Heart left ventricle (tissue), 16 donors: ENCODE results near the gene KATNA1. TPM values are rescaled to one million over a fixed set of nuclear protein-coding genes. Genes with fewer than 3 reads are reported as not detected.

Experiments used
- ATAC-seq, 4 donors: fragments of 200-7000 bp; cut with Tn5 transposase; one replicate each; pipeline ENCODE4 v1.9.1; 2020 to 2022; ENCODE audit warnings: moderate library complexity in 4 of 4, mild to moderate bottlenecking in 3 of 4, moderate number of reproducible peaks in 1 of 4
- DNase-seq, 5 donors: peaks; one replicate each; pipeline ENCODE4 v3.0.0-alpha.2; 2020
- H3K27ac ChIP-seq, 12 donors: fragments of 200-600 bp; sonication (generic) in 4 of 12; one replicate each; pipeline versions ENCODE4 v1.5.0 to v1.8.0; 2016 to 2022; ENCODE audit warnings: mild to moderate bottlenecking in 2 of 12
- H3K27me3 ChIP-seq, 9 donors: fragments of 200-600 bp; sonication (generic) in 2 of 9; one replicate each; pipeline versions ENCODE4 v1.5.1 to v1.8.0; 2016 to 2022; ENCODE audit warnings: mild to moderate bottlenecking in 3 of 9
- H3K36me3 ChIP-seq, 9 donors: fragments of 200-600 bp; sonication (generic) in 2 of 9; one replicate each; pipeline versions ENCODE4 v1.5.0 to v1.8.0; 2018 to 2022; ENCODE audit warnings: mild to moderate bottlenecking in 2 of 9
- H3K4me1 ChIP-seq, 12 donors: fragments of 200-600 bp; sonication (generic) in 4 of 12; one replicate each; pipeline versions ENCODE4 v1.5.0 to v1.8.0; 2016 to 2022; ENCODE audit warnings: mild to moderate bottlenecking in 3 of 12
- H3K4me3 ChIP-seq, 12 donors: fragments of 200-600 bp; sonication (generic) in 4 of 12; one replicate each; pipeline versions ENCODE4 v1.5.0 to v1.8.0; 2017 to 2022; ENCODE audit warnings: mild to moderate bottlenecking in 9 of 12, moderate library complexity in 4 of 12
- H3K9me3 ChIP-seq, 12 donors: fragments of 200-600 bp; sonication (generic) in 4 of 12; one replicate each; pipeline versions ENCODE4 v1.5.0 to v1.8.0; 2016 to 2022; ENCODE audit warnings: mild to moderate bottlenecking in 1 of 12
- POLR2A ChIP-seq, 2 donors: fragments of 450-650 bp; IDR thresholded peaks; one replicate each; pipeline ENCODE4 v1.6.1; 2017; ENCODE audit warnings: antibody characterized with exemption in 2 of 2, mild to moderate bottlenecking in 2 of 2, moderate library complexity in 2 of 2
- WGBS, 4 donors: extraction: QIAGEN DNeasy Blood & Tissue Kit in 2 of 4; methylation state at CpG; one replicate each; pipeline versions ENCODE4 v1.1.5 to v1.1.7; 2013 to 2018; 5-methylcytosine and 5-hydroxymethylcytosine counted together
- intact Hi-C, 10 donors: fragments of 100-400 bp; cut with DNase I; formaldehyde crosslinking; loops; one replicate each; pipeline versions ENCODE4 v1.11.1 to v1.14.2; 2022
- long read RNA-seq, 3 donors: library from polyadenylated mRNA; unstranded; transcript quantifications; one replicate each; pipeline ENCODE4 v2.0.0, GENCODE V29; 2020 to 2021
- polyA plus RNA-seq, 2 donors: library from polyadenylated mRNA; stranded (reverse); fragments of 200-250 nt; gene quantifications; one replicate each; pipeline ENCODE4 v1.2.3, GENCODE V29; 2013
- total RNA-seq, 9 donors: library from RNA; depleted of rRNA in 2 of 9; stranded (reverse); fragments of >200 nt in 2 of 9; fragmentation: NEBNext Ultra II Directional in 3 of 9; extraction: Animal tissue kit (Norgen Biotek cat#: 25700) in 3 of 9; gene quantifications; one replicate each; pipeline versions ENCODE4 v1.1.0 to v1.2.4, GENCODE V29; 2016 to 2023
- TF ChIP-seq, protein P1 (sequence below), 12 donors: fragments of 200-600 bp; sonication (generic) in 4 of 12; IDR thresholded peaks; one replicate each; pipeline versions ENCODE4 v1.5.0 to v1.8.0; 2018 to 2022; ENCODE audit warnings: antibody characterized with exemption in 12 of 12, mild to moderate bottlenecking in 5 of 12
- donor health status: ischemic (EF 13 %, LVEDD 7.1; RV severe dilation, severe dysfunction).
- donor health status: healthy with polysubstance abuse.
- donor health status: DM: no; HTN: yes; CAD: no.
- donor health status: DM: no; HTN: no; CAD: no.
- donor health status: ischemic (EF 25% LVEDD 6.9; RV normal size, moderate dysfunction).
- donor health status: ischemic (EF 25% LVEDD 5.7; RV mildly dilated, moderate dysfunction).
- donor health status: healthy.
- donor health status: DM: yes; HTN: yes; CAD: no.
- donor health status: ischemic (EF 35%, LVEDD 5.7; RV mildly dilated, moderate dysfunction).
- donor health status: nonischemic (EF 11% LVEDD 7.7; RV severe dilation, severe dysfunction).
- donor health status: DM: yes; HTN: yes; CAD: no.
- donor health status: PGD.
- donor health status: ischemic (EF 29% LVEDD 5.4; RV normal size, mild dysfunction).
- donor health status: nonischemic (EF 23%, LVEDD 6.1; RV moderate dilation, normal function).

KATNA1 gene
- total RNA-seq (10 to 100 TPM in 7 of 9 donors, 1 to 10 TPM in 2; 9.6 to 19.3 (median 12.6) TPM), polyA plus RNA-seq (10 to 100 TPM in 1 of 2 donors, 1 to 10 TPM in 1; 5.6 to 14.7 TPM)
- long read RNA-seq, donor 1, transcript KATNA1-203 (11 exons, 1,984 nt): major isoform, 36 of 41 reads
- long read RNA-seq, donor 1, partial matches to known transcripts: 2 of 41 reads
- long read RNA-seq, donor 1, other reads (novel, unspliced or antisense): 3 of 41 reads
- long read RNA-seq, donor 2, transcript KATNA1-203 (11 exons, 1,984 nt): major isoform, 61 of 74 reads
- long read RNA-seq, donor 2, partial matches to known transcripts: 3 of 74 reads
- long read RNA-seq, donor 2, other reads (novel, unspliced or antisense): 10 of 74 reads
- long read RNA-seq, donor 3, transcript KATNA1-203 (11 exons, 1,984 nt): major isoform, 16 of 20 reads
- long read RNA-seq, donor 3, partial matches to known transcripts: 1 of 20 reads
- long read RNA-seq, donor 3, other reads (novel, unspliced or antisense): 3 of 20 reads

- ATAC-seq (peak; percentile 90 to 98 (median 98)), DNase-seq (peak; percentile 85 to 95 (median 91))
- Histone ChIP-seq H3K27ac (peak within 1 kb of the TSS; percentile 20 to 90 (median 84)), H3K4me1 (peaks cover 0 to 34% (median 16%) of the 10 kb centered on the region in 12 donors), H3K9me3 (no peaks in the 10 kb centered on the region), H3K36me3 (no peaks in the 10 kb centered on the region), H3K4me3 (peak within 1 kb of the TSS; percentile 71 to 97 (median 83)), H3K27me3 (no peaks in the 10 kb centered on the region)
- WGBS, 4 donors: 1% methylated on average over 27 to 69 of the region's 69 CpGs
- TF ChIP-seq POLR2A (IDR thresholded peaks at IDR 0.05): peak in 1 of 2 donors; percentile 82
- TF ChIP-seq, protein P1, sequence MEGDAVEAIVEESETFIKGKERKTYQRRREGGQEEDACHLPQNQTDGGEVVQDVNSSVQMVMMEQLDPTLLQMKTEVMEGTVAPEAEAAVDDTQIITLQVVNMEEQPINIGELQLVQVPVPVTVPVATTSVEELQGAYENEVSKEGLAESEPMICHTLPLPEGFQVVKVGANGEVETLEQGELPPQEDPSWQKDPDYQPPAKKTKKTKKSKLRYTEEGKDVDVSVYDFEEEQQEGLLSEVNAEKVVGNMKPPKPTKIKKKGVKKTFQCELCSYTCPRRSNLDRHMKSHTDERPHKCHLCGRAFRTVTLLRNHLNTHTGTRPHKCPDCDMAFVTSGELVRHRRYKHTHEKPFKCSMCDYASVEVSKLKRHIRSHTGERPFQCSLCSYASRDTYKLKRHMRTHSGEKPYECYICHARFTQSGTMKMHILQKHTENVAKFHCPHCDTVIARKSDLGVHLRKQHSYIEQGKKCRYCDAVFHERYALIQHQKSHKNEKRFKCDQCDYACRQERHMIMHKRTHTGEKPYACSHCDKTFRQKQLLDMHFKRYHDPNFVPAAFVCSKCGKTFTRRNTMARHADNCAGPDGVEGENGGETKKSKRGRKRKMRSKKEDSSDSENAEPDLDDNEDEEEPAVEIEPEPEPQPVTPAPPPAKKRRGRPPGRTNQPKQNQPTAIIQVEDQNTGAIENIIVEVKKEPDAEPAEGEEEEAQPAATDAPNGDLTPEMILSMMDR (IDR thresholded peaks at IDR 0.05): peak in 4 of 12 donors; percentile 0 to 15 (median 8)
- intact Hi-C loops: loop anchor here in 2 of 10 donors (5.0 to 10.0 kb wide), 3 partner anchors 69 to 84 kb away; partner anchors contain the start of genes GINM1 (in 2 of the 2) and LATS1 (in 1 of the 2)
Observed at GRCh38 chr6:149648148-149649145, at the start of gene KATNA1. Gene KATNA1, minus strand, starts transcription at chr6:149648714. Its CDS starts 10,167 bp downstream, at chr6:149638547.

DNA sequence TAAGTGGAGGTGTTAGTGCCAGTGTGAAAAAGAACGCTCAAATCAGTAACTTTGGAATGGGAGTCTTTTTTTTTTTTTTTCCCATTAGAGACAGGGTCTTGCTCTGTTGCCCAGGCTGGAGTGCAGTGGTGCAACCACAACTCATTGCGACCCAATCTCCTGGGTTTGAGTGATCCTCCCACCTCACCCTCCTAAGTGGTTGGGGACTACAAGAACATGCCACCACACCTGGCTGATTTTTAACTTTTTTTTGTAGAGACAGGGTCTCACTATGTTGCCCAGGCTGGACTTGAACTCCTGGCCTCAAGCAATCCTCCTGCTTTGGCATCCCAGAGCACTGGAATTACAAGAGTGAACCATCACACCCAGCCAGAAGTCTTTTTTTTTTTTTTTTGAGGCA is 49.7 kb upstream of the KATNA1 start:
- no peak overlapping the region for H3K27ac ChIP-seq
- H3K4me3 ChIP-seq: no peak overlapping the region
- no peak for TF ChIP-seq POLR2A (IDR thresholded peaks at IDR 0.05)
- TF ChIP-seq, protein P1 (IDR thresholded peaks at IDR 0.05): no peak
- peaks cover 0 to 74% (median 58%) of the 10 kb centered on the region in 9 donors for H3K36me3 ChIP-seq
- no peak for ATAC-seq
- H3K4me1 ChIP-seq: peaks cover 0 to 24% (median 11%) of the 10 kb centered on the region in 12 donors
- DNase-seq: no peak
- intact Hi-C loops: no loop called here
- 96 to 98% (median 97%) methylated on average over 2 of the region's 2 CpGs for WGBS, 4 donors
- no peaks in the 10 kb centered on the region for H3K9me3 ChIP-seq
- no peaks in the 10 kb centered on the region for H3K27me3 ChIP-seq

GRCh38 chr6:149696901-149697300 is 48.4 kb upstream of the KATNA1 start:
- H3K9me3 ChIP-seq: no peaks in the 10 kb centered on the region
- no peak for DNase-seq
- H3K4me1 ChIP-seq: peaks cover 0 to 19% (median 10%) of the 10 kb centered on the region in 12 donors
- TF ChIP-seq POLR2A (IDR thresholded peaks at IDR 0.05): no peak
- TF ChIP-seq, protein P1 (IDR thresholded peaks at IDR 0.05): no peak
- H3K36me3 ChIP-seq: peaks cover 0 to 85% (median 70%) of the 10 kb centered on the region in 9 donors
- intact Hi-C loops: no loop called here
- no peak for ATAC-seq
- H3K27ac ChIP-seq: no peak overlapping the region
- H3K27me3 ChIP-seq: no peaks in the 10 kb centered on the region
- H3K4me3 ChIP-seq: no peak overlapping the region
- WGBS, 4 donors: 45 to 67% (median 50%) methylated on average over 1 of the region's 1 CpG
